GM12878 (cell line): Measurements from ENCODE around the gene TRIM56. TPM values are rescaled to one million over a fixed set of nuclear protein-coding genes. Genes with fewer than 3 reads are reported as not detected.

ENCODE experiments used
- BACH1 ChIP-seq: fragments of 450-650 bp; IDR thresholded peaks from 2 replicates; pipeline ENCODE4 v1.6.1; 2017; ENCODE audit warnings: mild to moderate bottlenecking, borderline replicate concordance
- BHLHE40 ChIP-seq, 2 experiments: fragments of 450-650 bp in 1 of 2; IDR thresholded peaks; 2 replicates each; pipeline ENCODE4 v1.6.1; 2011 to 2017; ENCODE audit warnings: low read depth in 2 of 2, borderline replicate concordance in 1 of 2, improper control_type of control experiment in 1 of 2, low read length in 1 of 2, mild to moderate bottlenecking in 1 of 2
- BMI1 ChIP-seq: fragments of 450-650 bp; IDR thresholded peaks from 2 replicates; pipeline ENCODE4 v1.6.1; 2016; ENCODE audit warnings: mild to moderate bottlenecking, moderate library complexity, borderline replicate concordance
- CTCF ChIP-seq, 3 experiments: IDR thresholded peaks in 2 of 3; conservative IDR thresholded peaks in 1 of 3; 2 replicates each; pipeline ENCODE4 v1.5.1; 2011; ENCODE audit warnings: low read depth in 3 of 3, low read length in 3 of 3, mild to moderate bottlenecking in 3 of 3, control low read depth in 2 of 3, moderate library complexity in 2 of 3, inconsistent platforms in 1 of 3, mixed read lengths in 1 of 3; ENCODE audit not compliant: control insufficient read depth in 2 of 3, insufficient read depth in 1 of 3; ENCODE audit errors: extremely low read depth in 1 of 3
- DPF2 ChIP-seq: fragments of 450-650 bp; IDR thresholded peaks from 2 replicates; pipeline ENCODE4 v1.6.1; 2017; ENCODE audit warnings: mild to moderate bottlenecking
- KLF5 ChIP-seq: fragments of 450-650 bp; IDR thresholded peaks from 2 replicates; pipeline ENCODE4 v1.6.1; 2014; ENCODE audit warnings: mild to moderate bottlenecking; ENCODE audit not compliant: partially characterized antibody
- LARP7 ChIP-seq: fragments of 450-650 bp; IDR thresholded peaks from 2 replicates; pipeline ENCODE4 v1.6.1; 2017; ENCODE audit warnings: mild to moderate bottlenecking
- MXI1 ChIP-seq: fragments of 150-350 bp; IDR thresholded peaks from 2 replicates; pipeline ENCODE4 v1.6.1; 2011; ENCODE audit warnings: low read depth, mild to moderate bottlenecking, inconsistent platforms, low read length, improper control_type of control experiment
- MYC ChIP-seq: IDR thresholded peaks from 2 replicates; pipeline ENCODE4 v1.6.1; 2011; ENCODE audit warnings: mild to moderate bottlenecking, low read length, moderate library complexity, inconsistent platforms; ENCODE audit not compliant: insufficient read depth, insufficient replicate concordance, insufficient read length, severe bottlenecking
- NBN ChIP-seq: fragments of 450-650 bp; IDR thresholded peaks from 2 replicates; pipeline ENCODE4 v1.6.1; 2016
- NR2F1 ChIP-seq: fragments of 450-650 bp; conservative IDR thresholded peaks from 2 replicates; pipeline ENCODE4 v1.6.1; 2017; ENCODE audit warnings: mild to moderate bottlenecking
- PBX3 ChIP-seq: IDR thresholded peaks from 2 replicates; pipeline ENCODE4 v1.6.1; 2011; ENCODE audit warnings: mild to moderate bottlenecking, low read depth, low read length, moderate library complexity; ENCODE audit not compliant: insufficient replicate concordance
- POLR2AphosphoS2 ChIP-seq: IDR thresholded peaks from 2 replicates; pipeline ENCODE4 v1.6.1; 2011; ENCODE audit warnings: low read depth, mild to moderate bottlenecking, low read length, improper control_type of control experiment, moderate library complexity
- SMC3 ChIP-seq: IDR thresholded peaks from 2 replicates; pipeline ENCODE4 v1.6.1; 2011; ENCODE audit warnings: low read length, improper control_type of control experiment, borderline replicate concordance
- STAT3 ChIP-seq: IDR thresholded peaks from 2 replicates; pipeline ENCODE4 v1.6.1; 2011; ENCODE audit warnings: low read depth, low read length, improper control_type of control experiment
- WRNIP1 ChIP-seq: IDR thresholded peaks from 2 replicates; pipeline ENCODE4 v1.6.1; 2011; ENCODE audit warnings: low read depth, low read length, improper control_type of control experiment, borderline replicate concordance
- ZBED1 ChIP-seq: IDR thresholded peaks from 2 replicates; pipeline ENCODE4 v1.6.1; 2016; ENCODE audit warnings: borderline replicate concordance
- polyA plus RNA-seq, 11 experiments: library from polyadenylated mRNA; depleted of rRNA in 4 of 11; unstranded in 6 of 11; stranded (reverse) in 5 of 11; fragments of >200 nt; fragmentation: Nextera tagmentation in 4 of 11; fragmentation: Illumina TruSeq in 1 of 11; extraction: Ambion mirVana in 4 of 11; extraction: Trizol in 1 of 11; gene quantifications; 1 replicate in 1 of 11; 2 replicates in 10 of 11; pipeline versions ENCODE4 v1.2.1 to v1.2.3, GENCODE V29; 2011 to 2016; ENCODE audit warnings: inconsistent platforms in 2 of 11, missing spikeins in 2 of 11, low read depth in 1 of 11
- total RNA-seq, 4 experiments: library from RNA; depleted of rRNA in 3 of 4; stranded (reverse); fragments of >200 nt in 3 of 4; fragmentation: Illumina TruSeq in 1 of 4; extraction: Trizol in 1 of 4; gene quantifications; 2 replicates each; pipeline versions ENCODE4 v1.2.1 to v1.2.3, GENCODE V29; 2013 to 2021
- TF ChIP-seq, protein P1 (sequence below): fragments of 450-650 bp; IDR thresholded peaks from 2 replicates; pipeline ENCODE4 v1.6.1; 2014; ENCODE audit warnings: mild to moderate bottlenecking
- TF ChIP-seq, protein P2 (sequence below): fragments of 450-650 bp; IDR thresholded peaks from 2 replicates; pipeline ENCODE4 v1.6.1; 2016; ENCODE audit warnings: mild to moderate bottlenecking
- TF ChIP-seq, protein P3 (sequence below): fragments of 450-650 bp; formaldehyde crosslinking; IDR thresholded peaks from 2 replicates; pipeline ENCODE4 v1.4.0; 2022; ENCODE audit warnings: mild to moderate bottlenecking, moderate library complexity

TRIM56 gene
- total and polyA plus RNA-seq, 10 of the 15 experiments (the other 5 are each of a cell fraction or from before 2014, with no cell fraction given) = 3.2 to 37.5 (median 11.8) TPM

GRCh38 chr7:101077303-101078086, 7.8 kb upstream of the TRIM56 start (continued):
- no peak for TF ChIP-seq STAT3
- 0 out of 2 replicates have a peak, but pooled peaks have one; percentile 21 for TF ChIP-seq NR2F1
- TF ChIP-seq, protein P1, sequence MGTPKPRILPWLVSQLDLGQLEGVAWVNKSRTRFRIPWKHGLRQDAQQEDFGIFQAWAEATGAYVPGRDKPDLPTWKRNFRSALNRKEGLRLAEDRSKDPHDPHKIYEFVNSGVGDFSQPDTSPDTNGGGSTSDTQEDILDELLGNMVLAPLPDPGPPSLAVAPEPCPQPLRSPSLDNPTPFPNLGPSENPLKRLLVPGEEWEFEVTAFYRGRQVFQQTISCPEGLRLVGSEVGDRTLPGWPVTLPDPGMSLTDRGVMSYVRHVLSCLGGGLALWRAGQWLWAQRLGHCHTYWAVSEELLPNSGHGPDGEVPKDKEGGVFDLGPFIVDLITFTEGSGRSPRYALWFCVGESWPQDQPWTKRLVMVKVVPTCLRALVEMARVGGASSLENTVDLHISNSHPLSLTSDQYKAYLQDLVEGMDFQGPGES = no peak
- peak; percentile 92 to 96 (median 96); a peak in 5 of 6 replicates for TF ChIP-seq CTCF (IDR thresholded peaks at IDR 0.05 in 2 of 3, conservative IDR thresholded peaks at IDR 0.05 in 1 of 3; ENCODE audit: control insufficient read depth in 2 of 3, extremely low read depth in 1 of 3, insufficient read depth in 1 of 3, low read depth in 3 of 3, low read length in 3 of 3)
- TF ChIP-seq ZBED1 = no peak
- TF ChIP-seq PBX3 = peak; percentile 62
- no peak for TF ChIP-seq BACH1
- peak; percentile 73 for TF ChIP-seq SMC3
- 0 out of 2 replicates have a peak, but pooled peaks have one; percentile 15 for TF ChIP-seq MXI1
- peak; percentile 68; the same call in 1 of the 2 replicates for TF ChIP-seq NBN
- 0 out of 4 replicates have a peak, but pooled peaks of 1 of the 2 experiments have one; percentile 27 for TF ChIP-seq BHLHE40 (IDR thresholded peaks at IDR 0.05; ENCODE audit: borderline replicate concordance in 1 of 2, low read depth in 2 of 2, low read length in 1 of 2)
- TF ChIP-seq, protein P2, sequence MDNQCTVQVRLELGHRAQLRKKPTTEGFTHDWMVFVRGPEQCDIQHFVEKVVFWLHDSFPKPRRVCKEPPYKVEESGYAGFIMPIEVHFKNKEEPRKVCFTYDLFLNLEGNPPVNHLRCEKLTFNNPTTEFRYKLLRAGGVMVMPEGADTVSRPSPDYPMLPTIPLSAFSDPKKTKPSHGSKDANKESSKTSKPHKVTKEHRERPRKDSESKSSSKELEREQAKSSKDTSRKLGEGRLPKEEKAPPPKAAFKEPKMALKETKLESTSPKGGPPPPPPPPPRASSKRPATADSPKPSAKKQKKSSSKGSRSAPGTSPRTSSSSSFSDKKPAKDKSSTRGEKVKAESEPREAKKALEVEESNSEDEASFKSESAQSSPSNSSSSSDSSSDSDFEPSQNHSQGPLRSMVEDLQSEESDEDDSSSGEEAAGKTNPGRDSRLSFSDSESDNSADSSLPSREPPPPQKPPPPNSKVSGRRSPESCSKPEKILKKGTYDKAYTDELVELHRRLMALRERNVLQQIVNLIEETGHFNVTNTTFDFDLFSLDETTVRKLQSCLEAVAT = no peak
- no peak for TF ChIP-seq KLF5
- TF ChIP-seq DPF2 = peak; percentile 62; the same call in 1 of the 2 replicates
- TF ChIP-seq, protein P3, sequence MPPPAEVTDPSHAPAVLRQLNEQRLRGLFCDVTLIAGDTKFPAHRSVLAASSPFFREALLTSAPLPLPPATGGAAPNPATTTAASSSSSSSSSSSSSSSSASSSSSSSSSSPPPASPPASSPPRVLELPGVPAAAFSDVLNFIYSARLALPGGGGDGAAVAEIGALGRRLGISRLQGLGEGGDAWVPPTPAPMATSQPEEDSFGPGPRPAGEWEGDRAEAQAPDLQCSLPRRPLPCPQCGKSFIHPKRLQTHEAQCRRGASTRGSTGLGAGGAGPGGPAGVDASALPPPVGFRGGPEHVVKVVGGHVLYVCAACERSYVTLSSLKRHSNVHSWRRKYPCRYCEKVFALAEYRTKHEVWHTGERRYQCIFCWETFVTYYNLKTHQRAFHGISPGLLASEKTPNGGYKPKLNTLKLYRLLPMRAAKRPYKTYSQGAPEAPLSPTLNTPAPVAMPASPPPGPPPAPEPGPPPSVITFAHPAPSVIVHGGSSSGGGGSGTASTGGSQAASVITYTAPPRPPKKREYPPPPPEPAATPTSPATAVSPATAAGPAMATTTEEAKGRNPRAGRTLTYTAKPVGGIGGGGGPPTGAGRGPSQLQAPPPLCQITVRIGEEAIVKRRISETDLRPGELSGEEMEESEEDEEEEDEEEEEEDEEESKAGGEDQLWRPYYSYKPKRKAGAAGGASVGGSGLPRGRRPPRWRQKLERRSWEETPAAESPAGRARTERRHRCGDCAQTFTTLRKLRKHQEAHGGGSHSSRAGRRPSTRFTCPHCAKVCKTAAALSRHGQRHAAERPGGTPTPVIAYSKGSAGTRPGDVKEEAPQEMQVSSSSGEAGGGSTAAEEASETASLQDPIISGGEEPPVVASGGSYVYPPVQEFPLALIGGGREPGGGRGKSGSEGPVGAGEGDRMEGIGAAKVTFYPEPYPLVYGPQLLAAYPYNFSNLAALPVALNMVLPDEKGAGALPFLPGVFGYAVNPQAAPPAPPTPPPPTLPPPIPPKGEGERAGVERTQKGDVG (CRISPR knock-in tag) = no peak
- no peak; the same call in 1 of the 2 replicates for TF ChIP-seq LARP7
- peak; percentile 81 for TF ChIP-seq BMI1
- no peak for TF ChIP-seq POLR2AphosphoS2
- 0 out of 2 replicates have a peak, but pooled peaks have one; percentile 43 for TF ChIP-seq WRNIP1
- no peak for TF ChIP-seq MYC
